COR-L47 (cell line): ENCODE results near the gene COMMD2.

ENCODE experiments used
- DNase-seq: peaks from one replicate; lab custom pipeline; 2025; lab: John Stamatoyannopoulos, UW

COMMD2 gene

DNA sequence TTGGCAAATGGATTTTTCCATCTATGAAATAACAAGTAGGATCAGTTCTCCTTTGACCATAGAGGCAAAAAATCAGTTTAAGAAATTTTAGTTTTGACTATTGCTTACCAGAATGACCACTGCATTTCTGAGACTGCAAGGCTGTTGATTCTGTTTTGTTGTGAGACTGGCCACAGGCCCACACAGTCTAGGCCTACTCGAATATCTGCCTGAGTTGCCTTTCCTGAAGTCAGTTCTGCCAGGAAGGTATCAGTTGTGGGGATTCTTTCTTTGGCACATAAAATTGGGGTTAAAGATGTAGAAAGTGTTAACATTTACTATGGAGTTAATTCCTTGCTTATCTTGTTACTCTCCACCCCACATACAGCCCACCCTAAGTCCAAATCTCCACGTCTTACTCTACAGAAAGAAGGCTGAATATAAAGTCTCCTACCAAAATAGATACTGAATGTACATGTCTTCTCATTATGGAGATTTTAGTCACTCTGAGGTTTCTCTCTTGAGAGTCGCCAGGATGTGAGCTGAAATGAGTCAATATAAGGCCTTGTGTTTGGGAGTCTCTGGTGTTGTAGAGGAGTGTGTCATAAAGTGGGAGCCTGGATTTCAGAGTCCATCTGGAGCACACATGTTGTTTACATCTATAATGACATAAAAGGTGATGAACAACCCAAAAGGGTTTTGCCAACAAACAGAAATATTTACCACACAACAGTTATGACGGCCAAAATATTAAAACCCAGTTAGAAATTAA lies 49.4 kb downstream of the COMMD2 start:
- no peak for DNase-seq

- DNase-seq, result no peak
Measured at GRCh38 chr3:149701977-149702350, 50.3 kb downstream of the COMMD2 start.

DNA sequence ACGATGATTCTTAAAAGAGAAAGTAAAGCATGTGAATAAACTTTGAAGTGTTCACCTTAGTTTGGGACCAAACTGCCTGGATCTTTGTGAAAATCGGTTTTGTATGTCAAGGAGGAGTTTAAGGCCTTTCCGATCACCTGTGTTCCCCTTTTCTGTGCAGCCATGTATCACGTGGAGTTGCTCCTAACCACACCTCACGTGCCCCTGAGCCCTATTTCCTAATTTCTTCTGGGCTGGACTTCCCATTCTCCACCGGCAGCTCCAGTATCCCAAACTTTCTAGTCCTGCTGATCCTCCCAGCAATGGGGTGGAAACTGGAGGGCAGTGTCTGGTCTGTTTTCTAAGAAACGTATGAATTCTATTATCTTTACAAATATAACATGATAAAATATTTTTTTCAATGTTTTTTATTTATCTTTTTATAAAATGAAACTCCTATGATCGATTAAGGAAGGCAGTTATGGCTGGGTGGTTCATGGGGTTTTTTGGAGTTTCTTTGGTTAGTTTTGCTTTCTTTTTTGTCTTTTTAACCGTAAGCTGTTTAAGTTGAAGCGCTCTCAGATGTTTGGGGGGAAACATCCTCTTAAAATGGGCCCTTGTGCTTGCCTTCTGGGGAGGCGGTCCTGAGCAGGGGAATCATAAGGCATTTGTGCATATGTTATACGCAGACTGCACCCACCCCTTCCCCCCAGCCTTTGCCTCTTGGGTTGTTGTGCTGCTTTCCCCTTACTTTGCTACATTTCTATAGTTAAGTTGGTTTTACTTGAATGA lies 50.9 kb downstream of the COMMD2 start:
- no peak for DNase-seq
